ENCODE measurements around the gene CPEB3.

CPEB3 gene

GRCh38 chr10:92291921-92292845 is 1.3 kb upstream of the CPEB3 start:
- ATAC-seq (ENCODE audit: low read depth) (no peak), DNase-seq (ENCODE audit: low spot score in 2 of 2) (peak; percentile 32 to 40)
- H3K36me3 Mint-ChIP-seq: peaks cover 2% of the 10 kb centered on the region
- peaks cover 17% of the 10 kb centered on the region for H3K4me1 Mint-ChIP-seq
- peak overlapping the region; percentile 86 for H3K27ac Mint-ChIP-seq
- H3K27me3 Mint-ChIP-seq: no peaks in the 10 kb centered on the region
- peak overlapping the region; percentile 96 for H3K4me3 Mint-ChIP-seq
- H3K9me3 Mint-ChIP-seq: no peaks in the 10 kb centered on the region

DNA sequence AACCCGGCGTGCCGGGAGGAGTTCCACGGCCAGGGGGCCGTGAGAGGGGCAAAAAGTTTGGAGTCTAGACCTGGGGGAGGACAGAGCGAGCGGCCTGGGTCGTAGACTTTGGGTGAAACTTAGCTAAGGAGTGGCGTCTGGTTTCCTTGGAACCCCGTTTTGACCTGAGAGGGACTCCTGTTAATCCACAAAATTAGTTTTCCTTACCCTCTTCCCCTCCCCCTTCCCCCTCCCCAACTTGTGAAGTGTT is 663 bp upstream of the CPEB3 start:
- Mint-ChIP-seq H3K9me3 (no peaks in the 10 kb centered on the region), H3K36me3 (peaks cover 2% of the 10 kb centered on the region), H3K4me3 (peak overlapping the region; percentile 96), H3K4me1 (peaks cover 14% of the 10 kb centered on the region), H3K27ac (peak overlapping the region; percentile 86), H3K27me3 (no peaks in the 10 kb centered on the region)
- ATAC-seq (ENCODE audit: low read depth) (peak; percentile 18), DNase-seq (ENCODE audit: low spot score in 2 of 2) (no peak)

DNA sequence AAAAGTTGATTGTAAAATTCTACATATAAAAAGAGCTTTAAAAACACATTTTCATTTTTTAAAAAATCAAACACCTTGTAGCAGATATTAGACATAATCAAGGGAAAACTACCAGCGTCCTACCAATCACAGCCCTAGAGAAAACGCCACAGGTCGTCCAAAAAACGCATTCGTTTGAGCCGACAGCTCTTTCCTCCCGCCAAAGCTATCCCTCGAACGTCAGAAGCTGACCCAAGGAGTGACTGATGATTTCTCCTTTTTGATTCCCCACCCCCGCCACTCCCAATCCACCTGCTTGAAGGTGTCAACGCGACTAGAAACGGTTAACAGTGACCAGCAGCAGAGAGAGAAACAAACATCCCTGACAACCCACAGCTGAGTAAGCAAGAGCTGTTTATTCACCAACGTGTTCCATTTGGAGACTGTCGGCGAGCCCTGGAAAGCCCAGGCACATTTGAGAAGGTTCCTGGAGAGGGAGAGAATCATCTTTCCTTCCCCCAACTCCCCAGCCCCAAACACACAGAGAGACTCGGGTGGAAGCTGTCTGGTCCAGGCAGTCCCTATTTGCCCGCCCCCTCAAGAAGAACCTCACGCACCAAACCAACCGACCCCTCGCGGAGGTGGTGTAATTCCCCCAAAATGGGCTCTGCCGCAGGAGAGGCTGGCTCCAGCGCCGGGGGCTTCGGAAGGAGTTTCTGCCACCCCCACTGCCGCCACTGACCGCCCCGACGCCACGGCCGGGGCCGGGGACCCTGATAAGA is 622 bp downstream of the CPEB3 start:
- peak overlapping the region; percentile 96 for H3K4me3 Mint-ChIP-seq
- peak overlapping the region; percentile 86 for H3K27ac Mint-ChIP-seq
- peak; percentile 23 for ATAC-seq (ENCODE audit: low read depth)
- DNase-seq (ENCODE audit: low spot score in 2 of 2): no peak
- H3K9me3 Mint-ChIP-seq: no peaks in the 10 kb centered on the region
- H3K4me1 Mint-ChIP-seq: peaks cover 13% of the 10 kb centered on the region
- no peaks in the 10 kb centered on the region for H3K27me3 Mint-ChIP-seq
- H3K36me3 Mint-ChIP-seq: peaks cover 2% of the 10 kb centered on the region

DNA sequence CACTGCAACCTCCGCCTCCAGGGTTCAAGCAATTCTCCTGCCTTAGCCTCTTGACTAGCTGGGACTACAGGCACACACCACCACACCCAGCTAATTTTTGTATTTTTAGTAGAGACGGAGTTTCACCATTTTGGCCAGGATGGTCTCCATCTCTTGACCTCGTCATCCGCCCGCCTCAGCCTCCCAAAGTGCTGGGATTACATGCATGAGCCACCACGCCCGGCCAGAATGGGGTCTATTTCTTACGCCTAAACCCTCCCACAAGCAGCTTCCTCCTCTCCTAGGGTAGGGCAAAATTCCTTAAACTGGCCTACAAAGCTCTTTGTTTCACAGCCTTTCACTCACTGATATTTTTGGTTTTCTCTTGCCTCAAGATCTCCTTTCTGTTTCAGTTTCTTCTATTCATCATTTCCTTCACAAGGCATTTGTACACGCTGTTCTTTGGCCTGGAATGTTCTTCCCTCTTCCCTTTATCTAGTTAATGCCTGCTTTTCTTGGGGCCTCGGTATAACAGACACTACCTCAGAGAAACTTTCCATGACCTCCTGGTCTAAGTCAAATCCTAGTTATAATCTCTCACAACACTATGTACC is 6.7 kb downstream of the CPEB3 start:
- DNase-seq (ENCODE audit: low spot score in 2 of 2) (no peak), ATAC-seq (ENCODE audit: low read depth) (peak; percentile 52)
- Mint-ChIP-seq H3K4me1 (peaks cover 11% of the 10 kb centered on the region), H3K36me3 (peaks cover 2% of the 10 kb centered on the region), H3K4me3 (peak overlapping the region; percentile 50), H3K27me3 (no peaks in the 10 kb centered on the region), H3K9me3 (no peaks in the 10 kb centered on the region), H3K27ac (peak overlapping the region; percentile 74)

- no peaks in the 10 kb centered on the region for H3K27me3 Mint-ChIP-seq
- peaks cover under 1% of the 10 kb centered on the region for H3K4me1 Mint-ChIP-seq
- DNase-seq (ENCODE audit: low spot score in 2 of 2) (no peak), ATAC-seq (ENCODE audit: low read depth) (no peak)
- no peaks in the 10 kb centered on the region for H3K9me3 Mint-ChIP-seq
- H3K27ac Mint-ChIP-seq: no peak overlapping the region
- H3K36me3 Mint-ChIP-seq: peaks cover 9% of the 10 kb centered on the region
- no peak overlapping the region for H3K4me3 Mint-ChIP-seq
Measured at GRCh38 chr10:92278996-92279696, 11.7 kb downstream of the CPEB3 start.

DNA sequence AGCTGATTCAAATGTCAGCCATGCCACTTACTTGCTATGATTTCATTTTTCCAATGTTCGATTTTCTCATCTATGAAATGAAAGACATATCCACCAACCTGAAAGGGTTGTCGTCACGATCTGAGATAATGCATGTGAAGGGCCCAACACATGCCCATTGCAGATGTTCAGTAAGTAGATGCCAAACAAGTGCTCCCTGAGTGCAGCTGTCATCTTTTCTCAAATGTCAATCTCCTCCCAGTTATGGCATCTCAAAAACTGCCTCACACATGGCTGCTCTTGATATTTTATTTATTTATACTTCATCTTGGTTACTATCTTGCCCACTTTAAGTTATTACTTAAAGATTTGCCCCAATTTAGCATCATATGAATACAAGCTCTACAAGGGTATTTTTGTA is 16.8 kb downstream of the CPEB3 start:
- no peaks in the 10 kb centered on the region for H3K9me3 Mint-ChIP-seq
- no peak overlapping the region for H3K27ac Mint-ChIP-seq
- peaks cover 11% of the 10 kb centered on the region for H3K36me3 Mint-ChIP-seq
- H3K4me1 Mint-ChIP-seq: peaks cover 6% of the 10 kb centered on the region
- ATAC-seq (ENCODE audit: low read depth): no peak
- DNase-seq (ENCODE audit: low spot score in 2 of 2): no peak
- H3K27me3 Mint-ChIP-seq: no peaks in the 10 kb centered on the region
- H3K4me3 Mint-ChIP-seq: no peak overlapping the region

- DNase-seq (ENCODE audit: low spot score in 2 of 2) (no peak), ATAC-seq (ENCODE audit: low read depth) (no peak)
- Mint-ChIP-seq H3K36me3 (peaks cover 5% of the 10 kb centered on the region), H3K9me3 (no peaks in the 10 kb centered on the region), H3K27ac (no peak overlapping the region), H3K4me3 (no peak overlapping the region), H3K27me3 (no peaks in the 10 kb centered on the region), H3K4me1 (peaks cover 24% of the 10 kb centered on the region)
Measured at GRCh38 chr10:92268748-92269147, 22.1 kb downstream of the CPEB3 start.

DNA sequence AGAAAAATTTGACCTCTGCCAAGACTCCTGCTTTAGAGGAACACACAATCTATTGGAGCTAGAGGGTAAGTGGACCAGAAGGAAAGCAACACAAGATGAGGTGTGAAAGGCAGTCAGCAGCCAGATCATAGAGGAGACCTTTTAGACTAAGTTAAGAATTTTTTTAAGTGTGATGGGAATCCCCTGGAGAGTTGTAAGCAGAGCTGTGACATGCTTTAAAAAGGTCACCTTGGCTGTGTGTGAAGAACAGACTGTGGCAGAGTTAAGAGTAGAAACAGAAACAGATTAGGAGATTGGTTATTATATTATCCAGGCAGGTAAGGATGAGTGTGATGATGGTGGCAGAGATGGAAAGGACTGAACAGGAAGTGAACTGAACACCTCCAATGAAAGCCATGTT is 23.5 kb downstream of the CPEB3 start:
- Mint-ChIP-seq H3K4me3 (no peak overlapping the region), H3K4me1 (peaks cover 21% of the 10 kb centered on the region), H3K36me3 (peaks cover 3% of the 10 kb centered on the region), H3K9me3 (no peaks in the 10 kb centered on the region), H3K27ac (no peak overlapping the region), H3K27me3 (no peaks in the 10 kb centered on the region)
- DNase-seq (ENCODE audit: low spot score in 2 of 2): no peak
- ATAC-seq (ENCODE audit: low read depth): no peak

DNA sequence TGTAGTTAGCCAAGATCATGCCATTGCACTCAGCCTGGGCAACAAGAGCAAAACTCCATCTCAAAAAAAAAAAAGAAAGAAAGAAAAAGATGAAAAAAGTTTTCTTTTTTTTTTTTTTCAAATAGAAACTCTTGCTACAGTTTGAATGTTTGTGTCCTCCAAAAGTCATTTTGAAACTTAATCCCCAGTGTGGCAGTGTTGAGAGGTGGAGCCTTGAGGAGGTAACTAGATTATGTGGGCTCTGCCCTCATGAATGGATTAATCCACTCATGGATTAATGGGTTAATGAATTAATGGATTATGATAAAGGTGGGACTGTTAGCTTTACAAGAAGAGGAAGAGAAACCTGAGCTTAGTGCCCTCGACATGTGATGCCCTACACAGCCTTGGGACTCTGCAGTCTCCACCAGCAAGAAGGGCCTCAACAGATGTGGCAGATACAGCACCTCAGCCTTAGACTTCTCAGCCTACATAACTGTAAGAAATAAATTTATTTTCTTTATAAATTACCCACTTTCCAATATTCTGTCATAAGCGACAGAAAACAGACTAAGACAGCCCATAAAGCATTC is 25.1 kb downstream of the CPEB3 start:
- no peak overlapping the region for H3K4me3 Mint-ChIP-seq
- DNase-seq (ENCODE audit: low spot score in 2 of 2) (no peak), ATAC-seq (ENCODE audit: low read depth) (peak; percentile 81)
- peaks cover 3% of the 10 kb centered on the region for H3K36me3 Mint-ChIP-seq
- H3K27ac Mint-ChIP-seq: peak overlapping the region; percentile 80
- peaks cover 21% of the 10 kb centered on the region for H3K4me1 Mint-ChIP-seq
- H3K9me3 Mint-ChIP-seq: no peaks in the 10 kb centered on the region
- H3K27me3 Mint-ChIP-seq: no peaks in the 10 kb centered on the region

- ATAC-seq (ENCODE audit: low read depth) (no peak), DNase-seq (ENCODE audit: low spot score in 2 of 2) (no peak)
- H3K27ac Mint-ChIP-seq: no peak overlapping the region
- no peaks in the 10 kb centered on the region for H3K9me3 Mint-ChIP-seq
- H3K4me1 Mint-ChIP-seq: peaks cover 17% of the 10 kb centered on the region
- H3K27me3 Mint-ChIP-seq: no peaks in the 10 kb centered on the region
- no peak overlapping the region for H3K4me3 Mint-ChIP-seq
- H3K36me3 Mint-ChIP-seq: peaks cover 3% of the 10 kb centered on the region
Measured at GRCh38 chr10:92264249-92264648, 26.6 kb downstream of the CPEB3 start.

- H3K36me3 Mint-ChIP-seq: peaks cover 3% of the 10 kb centered on the region
- ATAC-seq (ENCODE audit: low read depth): no peak
- no peak for DNase-seq (ENCODE audit: low spot score in 2 of 2)
- H3K4me1 Mint-ChIP-seq: peaks cover 14% of the 10 kb centered on the region
- H3K27me3 Mint-ChIP-seq: no peaks in the 10 kb centered on the region
- H3K4me3 Mint-ChIP-seq: no peak overlapping the region
- H3K27ac Mint-ChIP-seq: no peak overlapping the region
- H3K9me3 Mint-ChIP-seq: no peaks in the 10 kb centered on the region
Measured at GRCh38 chr10:92263396-92263795, 27.5 kb downstream of the CPEB3 start.

- Mint-ChIP-seq H3K27ac (no peak overlapping the region), H3K4me3 (no peak overlapping the region), H3K4me1 (peaks cover 3% of the 10 kb centered on the region), H3K9me3 (no peaks in the 10 kb centered on the region), H3K36me3 (peaks cover 3% of the 10 kb centered on the region), H3K27me3 (no peaks in the 10 kb centered on the region)
- ATAC-seq (ENCODE audit: low read depth): no peak
- no peak for DNase-seq (ENCODE audit: low spot score in 2 of 2)
Measured at GRCh38 chr10:92248566-92248965, 42.3 kb downstream of the CPEB3 start.

DNA sequence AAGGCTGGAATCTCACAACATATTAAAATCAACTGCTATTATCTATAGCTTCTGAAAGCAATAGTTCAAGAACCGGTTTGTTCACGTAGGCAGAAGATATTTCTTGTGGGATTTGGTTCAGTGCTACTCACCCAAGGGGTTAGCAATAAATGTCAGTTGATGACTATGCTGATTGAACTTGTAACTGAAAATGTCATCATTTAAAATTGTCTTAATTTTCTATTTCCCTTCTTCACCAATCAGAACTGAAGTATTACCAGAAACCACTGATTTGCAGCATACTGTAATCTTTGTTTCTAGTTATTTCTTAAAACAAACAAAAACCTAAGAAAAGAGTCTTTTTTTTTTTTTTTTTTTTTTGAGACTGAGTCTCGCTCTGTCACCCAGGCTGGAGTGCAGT is 46.1 kb downstream of the CPEB3 start:
- no peak overlapping the region for H3K4me3 Mint-ChIP-seq
- H3K9me3 Mint-ChIP-seq: no peaks in the 10 kb centered on the region
- no peaks in the 10 kb centered on the region for H3K36me3 Mint-ChIP-seq
- no peak for DNase-seq (ENCODE audit: low spot score in 2 of 2)
- ATAC-seq (ENCODE audit: low read depth): no peak
- no peaks in the 10 kb centered on the region for H3K27me3 Mint-ChIP-seq
- peaks cover 8% of the 10 kb centered on the region for H3K4me1 Mint-ChIP-seq
- H3K27ac Mint-ChIP-seq: no peak overlapping the region
